K562 (cell line): Measurements from ENCODE around the gene ELMO1.

Experiments used
- MYBL2 ChIP-seq, 2 experiments: fragments of 450-650 bp in 1 of 2; sonication (generic) in 1 of 2; formaldehyde crosslinking in 1 of 2; IDR thresholded peaks; 2 replicates each; pipeline versions ENCODE4 v1.6.1 to v1.8.1; 2017 to 2022; ENCODE audit warnings: borderline replicate concordance in 1 of 2, inconsistent platforms in 1 of 2, low read depth in 1 of 2, mild to moderate bottlenecking in 1 of 2, missing genetic modification reagents in 1 of 2, moderate library complexity in 1 of 2
- NR3C1 ChIP-seq: sonication (generic); formaldehyde crosslinking; IDR thresholded peaks from 2 replicates; pipeline ENCODE4 v1.8.1; 2022; ENCODE audit warnings: missing genetic modification reagents
- POLR2AphosphoS2 ChIP-seq: IDR thresholded peaks from 2 replicates; pipeline ENCODE4 v1.6.1; 2012; ENCODE audit warnings: low read length, improper control_type of control experiment
- TAF1 ChIP-seq: IDR thresholded peaks from 2 replicates; pipeline ENCODE4 v1.6.1; 2011; ENCODE audit warnings: mild to moderate bottlenecking, low read length, moderate library complexity; ENCODE audit not compliant: insufficient read depth, control insufficient read depth, severe bottlenecking; ENCODE audit errors: extremely low read depth
- TAL1 ChIP-seq: fragments of 450-650 bp; IDR thresholded peaks from 2 replicates; pipeline ENCODE4 v1.6.1; 2016; ENCODE audit warnings: mild to moderate bottlenecking
- ZNF253 ChIP-seq: fragments of 250-450 bp; sonication (Bioruptor Pico); conservative IDR thresholded peaks from 2 replicates; pipeline ENCODE4 v1.6.1; 2021; ENCODE audit warnings: mild to moderate bottlenecking
- ZNF274 ChIP-seq: IDR thresholded peaks from 2 replicates; pipeline ENCODE4 v1.6.1; 2011; ENCODE audit warnings: low read depth, mild to moderate bottlenecking, low read length, moderate library complexity, borderline replicate concordance
- TF ChIP-seq, protein P1 (sequence below), 3 experiments: IDR thresholded peaks in 2 of 3; conservative IDR thresholded peaks in 1 of 3; 2 replicates each; pipeline ENCODE4 v1.5.1; 2011 to 2012; ENCODE audit warnings: low read length in 3 of 3, mild to moderate bottlenecking in 3 of 3, control low read depth in 2 of 3, improper control_type of control experiment in 1 of 3, inconsistent platforms in 1 of 3, low read depth in 1 of 3, mixed read lengths in 1 of 3, moderate library complexity in 1 of 3; ENCODE audit not compliant: insufficient read depth in 2 of 3
- TF ChIP-seq, protein P2 (sequence below): fragments of 250-450 bp; sonication (Bioruptor Pico); IDR thresholded peaks from 2 replicates; pipeline ENCODE4 v1.8.0; 2022; ENCODE audit warnings: moderate library complexity, mild to moderate bottlenecking, inconsistent platforms
- TF ChIP-seq, protein P3 (sequence below): IDR thresholded peaks from 3 replicates; pipeline ENCODE4 v1.6.1; 2011; ENCODE audit warnings: borderline replicate concordance, mild to moderate bottlenecking; ENCODE audit not compliant: insufficient read length, insufficient read depth

GRCh38 chr7:37061849-37062559 is 386.7 kb downstream of the ELMO1 start:
- TF ChIP-seq, protein P1, sequence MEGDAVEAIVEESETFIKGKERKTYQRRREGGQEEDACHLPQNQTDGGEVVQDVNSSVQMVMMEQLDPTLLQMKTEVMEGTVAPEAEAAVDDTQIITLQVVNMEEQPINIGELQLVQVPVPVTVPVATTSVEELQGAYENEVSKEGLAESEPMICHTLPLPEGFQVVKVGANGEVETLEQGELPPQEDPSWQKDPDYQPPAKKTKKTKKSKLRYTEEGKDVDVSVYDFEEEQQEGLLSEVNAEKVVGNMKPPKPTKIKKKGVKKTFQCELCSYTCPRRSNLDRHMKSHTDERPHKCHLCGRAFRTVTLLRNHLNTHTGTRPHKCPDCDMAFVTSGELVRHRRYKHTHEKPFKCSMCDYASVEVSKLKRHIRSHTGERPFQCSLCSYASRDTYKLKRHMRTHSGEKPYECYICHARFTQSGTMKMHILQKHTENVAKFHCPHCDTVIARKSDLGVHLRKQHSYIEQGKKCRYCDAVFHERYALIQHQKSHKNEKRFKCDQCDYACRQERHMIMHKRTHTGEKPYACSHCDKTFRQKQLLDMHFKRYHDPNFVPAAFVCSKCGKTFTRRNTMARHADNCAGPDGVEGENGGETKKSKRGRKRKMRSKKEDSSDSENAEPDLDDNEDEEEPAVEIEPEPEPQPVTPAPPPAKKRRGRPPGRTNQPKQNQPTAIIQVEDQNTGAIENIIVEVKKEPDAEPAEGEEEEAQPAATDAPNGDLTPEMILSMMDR (IDR thresholded peaks at IDR 0.05 in 2 of 3, conservative IDR thresholded peaks at IDR 0.05 in 1 of 3; ENCODE audit: insufficient read depth in 2 of 3, low read depth in 1 of 3, low read length in 3 of 3), result no peak
- TF ChIP-seq TAL1 (no peak), POLR2AphosphoS2 (no peak), ZNF274 (no peak), NR3C1 (CRISPR knock-in tag) (no peak), TAF1 (no peak), ZNF253 (no peak), MYBL2 (IDR thresholded peaks at IDR 0.05; ENCODE audit: low read depth) (no peak), MYBL2 (CRISPR knock-in tag; IDR thresholded peaks at IDR 0.05; ENCODE audit: borderline replicate concordance) (no peak)
- TF ChIP-seq, protein P2, sequence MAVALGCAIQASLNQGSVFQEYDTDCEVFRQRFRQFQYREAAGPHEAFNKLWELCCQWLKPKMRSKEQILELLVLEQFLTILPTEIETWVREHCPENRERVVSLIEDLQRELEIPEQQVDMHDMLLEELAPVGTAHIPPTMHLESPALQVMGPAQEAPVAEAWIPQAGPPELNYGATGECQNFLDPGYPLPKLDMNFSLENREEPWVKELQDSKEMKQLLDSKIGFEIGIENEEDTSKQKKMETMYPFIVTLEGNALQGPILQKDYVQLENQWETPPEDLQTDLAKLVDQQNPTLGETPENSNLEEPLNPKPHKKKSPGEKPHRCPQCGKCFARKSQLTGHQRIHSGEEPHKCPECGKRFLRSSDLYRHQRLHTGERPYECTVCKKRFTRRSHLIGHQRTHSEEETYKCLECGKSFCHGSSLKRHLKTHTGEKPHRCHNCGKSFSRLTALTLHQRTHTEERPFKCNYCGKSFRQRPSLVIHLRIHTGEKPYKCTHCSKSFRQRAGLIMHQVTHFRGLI (CRISPR knock-in tag), result no peak
- TF ChIP-seq, protein P3, sequence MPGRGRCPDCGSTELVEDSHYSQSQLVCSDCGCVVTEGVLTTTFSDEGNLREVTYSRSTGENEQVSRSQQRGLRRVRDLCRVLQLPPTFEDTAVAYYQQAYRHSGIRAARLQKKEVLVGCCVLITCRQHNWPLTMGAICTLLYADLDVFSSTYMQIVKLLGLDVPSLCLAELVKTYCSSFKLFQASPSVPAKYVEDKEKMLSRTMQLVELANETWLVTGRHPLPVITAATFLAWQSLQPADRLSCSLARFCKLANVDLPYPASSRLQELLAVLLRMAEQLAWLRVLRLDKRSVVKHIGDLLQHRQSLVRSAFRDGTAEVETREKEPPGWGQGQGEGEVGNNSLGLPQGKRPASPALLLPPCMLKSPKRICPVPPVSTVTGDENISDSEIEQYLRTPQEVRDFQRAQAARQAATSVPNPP, result no peak
